GM10266 (cell line): ENCODE measurements around the gene LBX2.

Experiments
- DNase-seq: peaks from one replicate; pipeline ENCODE4 v3.0.0; 2012; ENCODE audit errors: extremely low spot score
- CTCF ChIP-seq: IDR thresholded peaks from 2 replicates; pipeline ENCODE4 v1.5.1; 2012; ENCODE audit warnings: mild to moderate bottlenecking, low read depth; ENCODE audit not compliant: control insufficient read depth, insufficient read depth; ENCODE audit errors: missing control alignments

Gene LBX2

GRCh38 chr2:74510272-74510671, 10.9 kb upstream of the LBX2 start:
- DNase-seq, result no peak
- TF ChIP-seq CTCF, result no peak

- DNase-seq, result peak; percentile 44
- no peak for TF ChIP-seq CTCF
Observed at GRCh38 chr2:74507926-74508520, 8.6 kb upstream of the LBX2 start.

- peak; percentile 98 for DNase-seq
- peak; percentile 61 for TF ChIP-seq CTCF
Observed at GRCh38 chr2:74507145-74507925, 7.9 kb upstream of the LBX2 start, which contains the start of gene PCGF1. Gene PCGF1 (minus strand): TSS chr2:74507695. CDS start chr2:74507668, 27 bp downstream.

GRCh38 chr2:74505448-74506246, 6.2 kb upstream of the LBX2 start:
- no peak for TF ChIP-seq CTCF
- no peak for DNase-seq

- no peak for DNase-seq
- no peak for TF ChIP-seq CTCF
Observed at GRCh38 chr2:74504591-74504990, 5.2 kb upstream of the LBX2 start.

- DNase-seq, result no peak
- no peak for TF ChIP-seq CTCF
Observed at GRCh38 chr2:74503506-74504475, 4.4 kb upstream of the LBX2 start.
